GM23338 (cell line): ENCODE results near the gene FNDC8.

Experiments used
- EZH2phosphoT487 ChIP-seq: fragments of 200-600 bp; sonication (generic); IDR thresholded peaks from one replicate; pipeline ENCODE4 v1.8.1; 2018; ENCODE audit warnings: antibody characterized with exemption; ENCODE audit not compliant: unreplicated experiment
- POLR2AphosphoS5 ChIP-seq: IDR thresholded peaks from 2 replicates; pipeline ENCODE4 v1.6.1; 2016; ENCODE audit warnings: antibody characterized with exemption, low read depth
- TF ChIP-seq, protein P1 (sequence below), 2 experiments: fragments of 200-600 bp in 1 of 2; sonication (generic) in 1 of 2; conservative IDR thresholded peaks; 2 replicates each; pipeline versions ENCODE4 v1.5.1 to v1.6.1; 2016 to 2017; ENCODE audit warnings: antibody characterized with exemption in 2 of 2, low read depth in 2 of 2, mild to moderate bottlenecking in 2 of 2, moderate library complexity in 1 of 2
- TF ChIP-seq, protein P2 (sequence below): IDR thresholded peaks from one replicate; pipeline ENCODE4 v1.6.1; 2018; ENCODE audit warnings: antibody characterized with exemption; ENCODE audit not compliant: unreplicated experiment

DNA sequence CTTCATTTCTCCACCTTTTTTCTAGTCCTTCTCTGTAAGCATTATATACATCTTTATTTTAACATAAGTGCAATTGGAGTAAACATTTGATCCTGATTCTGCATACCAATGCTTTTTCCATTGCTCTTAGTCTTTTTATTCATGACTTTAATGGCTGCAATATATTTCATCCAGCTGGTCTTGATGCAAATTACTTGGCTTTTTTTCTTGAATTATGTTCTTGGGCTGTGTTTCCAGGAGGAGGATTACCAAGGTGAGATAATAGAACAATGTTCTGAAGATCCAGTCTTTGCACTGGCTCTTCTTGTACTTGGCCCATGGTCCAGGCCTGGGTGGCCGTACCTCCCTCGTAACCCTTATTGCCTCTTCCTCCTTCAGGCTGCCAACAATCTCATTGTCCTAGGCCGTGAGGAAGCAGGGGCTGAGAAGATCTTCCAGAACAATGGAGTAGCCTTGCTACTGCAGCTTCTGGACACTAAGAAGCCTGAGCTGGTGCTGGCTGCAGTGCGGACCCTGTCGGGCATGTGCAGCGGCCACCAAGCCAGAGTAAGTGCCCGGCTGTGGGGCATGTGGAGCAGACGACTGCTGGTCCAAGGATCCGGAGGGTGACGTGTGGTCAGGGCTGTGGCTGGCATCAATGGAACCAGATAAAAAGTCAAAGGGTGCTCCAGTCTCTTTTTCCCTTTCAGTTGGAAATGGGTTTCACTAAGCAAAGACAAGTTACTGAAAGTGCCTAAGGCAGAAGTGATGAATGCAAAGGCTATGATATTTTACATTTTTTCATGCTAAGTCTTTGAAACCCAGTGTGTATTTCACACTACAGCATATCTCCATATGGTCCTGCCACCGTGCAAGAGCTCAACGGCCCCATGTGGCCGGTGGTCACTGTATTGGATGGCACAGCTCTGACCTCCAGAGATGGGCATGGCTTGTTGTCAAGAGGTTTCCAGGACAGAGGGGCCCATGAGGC, 33.1 kb downstream of the FNDC8 start:
- TF ChIP-seq, protein P1, sequence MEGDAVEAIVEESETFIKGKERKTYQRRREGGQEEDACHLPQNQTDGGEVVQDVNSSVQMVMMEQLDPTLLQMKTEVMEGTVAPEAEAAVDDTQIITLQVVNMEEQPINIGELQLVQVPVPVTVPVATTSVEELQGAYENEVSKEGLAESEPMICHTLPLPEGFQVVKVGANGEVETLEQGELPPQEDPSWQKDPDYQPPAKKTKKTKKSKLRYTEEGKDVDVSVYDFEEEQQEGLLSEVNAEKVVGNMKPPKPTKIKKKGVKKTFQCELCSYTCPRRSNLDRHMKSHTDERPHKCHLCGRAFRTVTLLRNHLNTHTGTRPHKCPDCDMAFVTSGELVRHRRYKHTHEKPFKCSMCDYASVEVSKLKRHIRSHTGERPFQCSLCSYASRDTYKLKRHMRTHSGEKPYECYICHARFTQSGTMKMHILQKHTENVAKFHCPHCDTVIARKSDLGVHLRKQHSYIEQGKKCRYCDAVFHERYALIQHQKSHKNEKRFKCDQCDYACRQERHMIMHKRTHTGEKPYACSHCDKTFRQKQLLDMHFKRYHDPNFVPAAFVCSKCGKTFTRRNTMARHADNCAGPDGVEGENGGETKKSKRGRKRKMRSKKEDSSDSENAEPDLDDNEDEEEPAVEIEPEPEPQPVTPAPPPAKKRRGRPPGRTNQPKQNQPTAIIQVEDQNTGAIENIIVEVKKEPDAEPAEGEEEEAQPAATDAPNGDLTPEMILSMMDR (conservative IDR thresholded peaks at IDR 0.05; ENCODE audit: low read depth in 2 of 2), result no peak
- TF ChIP-seq, protein P2, sequence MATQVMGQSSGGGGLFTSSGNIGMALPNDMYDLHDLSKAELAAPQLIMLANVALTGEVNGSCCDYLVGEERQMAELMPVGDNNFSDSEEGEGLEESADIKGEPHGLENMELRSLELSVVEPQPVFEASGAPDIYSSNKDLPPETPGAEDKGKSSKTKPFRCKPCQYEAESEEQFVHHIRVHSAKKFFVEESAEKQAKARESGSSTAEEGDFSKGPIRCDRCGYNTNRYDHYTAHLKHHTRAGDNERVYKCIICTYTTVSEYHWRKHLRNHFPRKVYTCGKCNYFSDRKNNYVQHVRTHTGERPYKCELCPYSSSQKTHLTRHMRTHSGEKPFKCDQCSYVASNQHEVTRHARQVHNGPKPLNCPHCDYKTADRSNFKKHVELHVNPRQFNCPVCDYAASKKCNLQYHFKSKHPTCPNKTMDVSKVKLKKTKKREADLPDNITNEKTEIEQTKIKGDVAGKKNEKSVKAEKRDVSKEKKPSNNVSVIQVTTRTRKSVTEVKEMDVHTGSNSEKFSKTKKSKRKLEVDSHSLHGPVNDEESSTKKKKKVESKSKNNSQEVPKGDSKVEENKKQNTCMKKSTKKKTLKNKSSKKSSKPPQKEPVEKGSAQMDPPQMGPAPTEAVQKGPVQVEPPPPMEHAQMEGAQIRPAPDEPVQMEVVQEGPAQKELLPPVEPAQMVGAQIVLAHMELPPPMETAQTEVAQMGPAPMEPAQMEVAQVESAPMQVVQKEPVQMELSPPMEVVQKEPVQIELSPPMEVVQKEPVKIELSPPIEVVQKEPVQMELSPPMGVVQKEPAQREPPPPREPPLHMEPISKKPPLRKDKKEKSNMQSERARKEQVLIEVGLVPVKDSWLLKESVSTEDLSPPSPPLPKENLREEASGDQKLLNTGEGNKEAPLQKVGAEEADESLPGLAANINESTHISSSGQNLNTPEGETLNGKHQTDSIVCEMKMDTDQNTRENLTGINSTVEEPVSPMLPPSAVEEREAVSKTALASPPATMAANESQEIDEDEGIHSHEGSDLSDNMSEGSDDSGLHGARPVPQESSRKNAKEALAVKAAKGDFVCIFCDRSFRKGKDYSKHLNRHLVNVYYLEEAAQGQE, result no peak
- TF ChIP-seq EZH2phosphoT487 (no peak), POLR2AphosphoS5 (no peak)
